Psoas muscle (tissue), 8 donors: ENCODE measurements around the gene NPAS4. TPM values are rescaled to one million over a fixed set of nuclear protein-coding genes. Genes with fewer than 3 reads are reported as not detected.
"Not testable (repeated sequence)": the region's sequence is repeated elsewhere in the genome, so short reads cannot be mapped to it uniquely, and the experiment has no call there.

ENCODE experiments used
- ATAC-seq, 4 donors: fragments of 200-7000 bp; cut with Tn5 transposase; one replicate each; pipeline ENCODE4 v1.9.1; 2020; ENCODE audit warnings: moderate library complexity in 3 of 4, mild to moderate bottlenecking in 2 of 4
- DNase-seq, 2 donors: peaks; one replicate each; pipeline ENCODE4 v3.0.0-alpha.2; 2020
- H3K27ac ChIP-seq: fragments of 200-600 bp; one replicate; pipeline ENCODE4 v1.8.0; 2022
- H3K27me3 ChIP-seq, 3 donors: fragments of 200-600 bp in 1 of 3; one replicate each; pipeline versions ENCODE4 v1.6.1 to v1.8.0; 2013 to 2022; ENCODE audit warnings: low read length in 2 of 3, mild to moderate bottlenecking in 2 of 3, moderate library complexity in 1 of 3; ENCODE audit not compliant: insufficient read depth in 3 of 3
- H3K36me3 ChIP-seq, 2 donors: fragments of 200-600 bp in 1 of 2; one replicate each; pipeline versions ENCODE4 v1.6.1 to v1.8.0; 2013 to 2022; ENCODE audit warnings: low read depth in 1 of 2, mild to moderate bottlenecking in 1 of 2, moderate library complexity in 1 of 2; ENCODE audit not compliant: insufficient read depth in 1 of 2
- H3K4me1 ChIP-seq: fragments of 200-600 bp; one replicate; pipeline ENCODE4 v1.8.0; 2022
- H3K4me3 ChIP-seq: fragments of 200-600 bp; one replicate; pipeline ENCODE4 v1.8.0; 2022; ENCODE audit warnings: mild to moderate bottlenecking
- H3K9me3 ChIP-seq: fragments of 200-600 bp; one replicate; pipeline ENCODE4 v1.8.0; 2022
- CTCF ChIP-seq: fragments of 200-600 bp; IDR thresholded peaks from one replicate; pipeline ENCODE4 v1.8.0; 2022; ENCODE audit warnings: antibody characterized with exemption
- WGBS, 3 donors: extraction: QIAGEN DNeasy Blood & Tissue Kit; methylation state at CpG; one replicate each; pipeline versions ENCODE4 v1.1.6 to v1.1.7; 2013; 5-methylcytosine and 5-hydroxymethylcytosine counted together
- intact Hi-C, 2 donors: fragments of 100-400 bp; cut with DNase I; formaldehyde crosslinking; loops; one replicate each; pipeline versions ENCODE4 v1.11.0 to v1.14.2; 2022
- polyA plus RNA-seq, 3 donors: library from polyadenylated mRNA; stranded (reverse); fragments of 200-250 nt; gene quantifications; one replicate each; pipeline ENCODE4 v1.2.3, GENCODE V29; 2013
- total RNA-seq, 4 donors: library from RNA; stranded (reverse); fragmentation: NEBNext Ultra II Directional in 2 of 4; extraction: Animal tissue kit (Norgen Biotek cat#: 25700) in 2 of 4; gene quantifications; one replicate each; pipeline versions ENCODE4 v1.2.1 to v1.2.4, GENCODE V29; 2021 to 2023
- donor health status: healthy with polysubstance abuse.
- donor health status: DM: no; HTN: no; CAD: no; lungs with moderate emphysema.
- donor health status: Bipolar disorder and iron deficiency.
- donor health status: healthy.
- donor health status: DM: yes; HTN: yes; CAD: no.
- donor health status: DM: no; HTN: no; CAD: no.
- donor health status: DM: no; HTN: no; CAD: no.
- donor health status: DM: yes; HTN: yes; CAD: no.

NPAS4 gene
- total and polyA plus RNA-seq, 7 donors, result 0.05 TPM; not detected in 6

- ATAC-seq (peak; percentile 73 to 90 (median 84)), DNase-seq (peak; percentile 62 to 82)
- no peaks in the 10 kb centered on the region for H3K27me3 ChIP-seq
- peak; percentile 70 for TF ChIP-seq CTCF
- intact Hi-C loops, result loop anchor here in 1 of 2 donors (1.0 kb wide), 1 partner anchor 23 kb away; no protein-coding TSS in a partner anchor
- no peak overlapping the region for H3K27ac ChIP-seq
- H3K36me3 ChIP-seq, result peaks cover 0 to 25% of the 10 kb centered on the region in 2 donors
- no peaks in the 10 kb centered on the region for H3K4me1 ChIP-seq
- no peak overlapping the region for H3K4me3 ChIP-seq
- WGBS, 3 donors, result 30 to 38% (median 31%) methylated on average over 9 of the region's 9 CpGs
- H3K9me3 ChIP-seq, result no peaks in the 10 kb centered on the region
These were observed 9.3 kb downstream of the NPAS4 start for GRCh38 chr11:66429983-66430602.

DNA sequence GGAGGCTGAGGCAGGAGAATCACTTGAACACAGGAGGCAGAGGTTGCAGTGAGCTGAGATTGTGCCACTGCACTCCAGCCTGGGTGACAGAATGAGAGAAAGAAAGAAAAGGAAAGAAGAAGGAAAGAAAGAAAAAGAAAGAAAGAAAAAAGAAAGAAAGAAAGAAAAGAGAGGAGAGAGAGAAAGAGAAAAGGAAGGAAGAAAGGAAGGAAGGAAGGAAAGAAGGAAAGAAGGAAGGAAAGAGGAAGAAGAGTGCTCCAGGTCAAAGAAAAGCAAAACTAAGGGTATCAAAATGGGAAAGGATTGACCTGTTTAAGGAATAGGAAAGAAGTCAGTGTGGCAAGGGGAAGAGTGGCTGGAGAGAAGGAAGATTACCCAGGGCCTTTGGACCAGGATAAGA, 10.5 kb downstream of the NPAS4 start:
- intact Hi-C loops, H3K27ac ChIP-seq, H3K4me1 ChIP-seq, H3K4me3 ChIP-seq, H3K9me3 ChIP-seq, ATAC-seq, DNase-seq, H3K27me3 ChIP-seq: not testable (repeated sequence)
- H3K36me3 ChIP-seq, result peaks cover 9 to 37% of the 10 kb centered on the region in 2 donors

DNA sequence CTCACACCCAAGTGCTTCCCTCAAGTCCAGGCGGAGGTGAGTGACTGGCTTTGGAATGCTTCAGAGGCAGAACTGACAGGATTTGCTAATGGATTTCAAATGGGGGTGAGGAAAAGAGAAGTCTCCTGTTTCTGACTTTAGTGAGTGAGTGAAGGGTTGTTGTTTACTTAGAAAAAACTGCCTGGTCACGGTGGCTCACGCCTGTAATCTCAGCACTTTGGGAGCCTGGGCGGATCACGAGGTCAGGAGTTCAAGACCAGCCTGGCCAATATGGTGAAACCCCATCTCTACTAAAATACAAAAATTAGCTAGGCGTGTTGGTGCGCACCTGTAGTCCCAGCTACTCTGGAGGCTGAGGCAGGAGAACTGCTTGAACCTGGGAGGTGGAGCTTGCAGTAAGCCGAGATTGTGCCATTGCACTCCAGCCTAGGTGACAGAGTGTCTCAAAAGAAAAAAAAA, 11.1 kb downstream of the NPAS4 start:
- WGBS, 3 donors, result 82 to 87% (median 82%) methylated on average over 8 of the region's 8 CpGs
- ATAC-seq, H3K27me3 ChIP-seq, H3K4me3 ChIP-seq, DNase-seq, H3K4me1 ChIP-seq, intact Hi-C loops, H3K9me3 ChIP-seq, H3K27ac ChIP-seq: not testable (repeated sequence)
- peaks cover 9 to 43% of the 10 kb centered on the region in 2 donors for H3K36me3 ChIP-seq

GRCh38 chr11:66432597-66432996, 11.8 kb downstream of the NPAS4 start:
- H3K27me3 ChIP-seq, result no peaks in the 10 kb centered on the region
- no peak for TF ChIP-seq CTCF
- ATAC-seq (no peak), DNase-seq (no peak)
- 90 to 93% (median 91%) methylated on average over 7 of the region's 7 CpGs for WGBS, 3 donors
- no peaks in the 10 kb centered on the region for H3K9me3 ChIP-seq
- no peak overlapping the region for H3K27ac ChIP-seq
- H3K36me3 ChIP-seq, result peaks cover 9 to 47% of the 10 kb centered on the region in 2 donors
- H3K4me3 ChIP-seq, result no peak overlapping the region
- intact Hi-C loops, result no loop called here
- peaks cover 3% of the 10 kb centered on the region for H3K4me1 ChIP-seq

- intact Hi-C loops, result loop anchor here in 1 of 2 donors (1.0 kb wide), 1 partner anchor 42 kb away; the partner anchor contains the start of gene DPP3
- 5 to 10% (median 5%) methylated on average over 10 to 12 of the region's 12 CpGs for WGBS, 3 donors
- peak overlapping the region; percentile 97 for H3K4me3 ChIP-seq
- peak overlapping the region; percentile 89 for H3K27ac ChIP-seq
- DNase-seq (no peak), ATAC-seq (no peak)
- H3K27me3 ChIP-seq, result no peaks in the 10 kb centered on the region
- no peak for TF ChIP-seq CTCF
- H3K4me1 ChIP-seq, result peaks cover 8% of the 10 kb centered on the region
- H3K9me3 ChIP-seq, result no peaks in the 10 kb centered on the region
- peaks cover 9 to 41% of the 10 kb centered on the region in 2 donors for H3K36me3 ChIP-seq
These were observed 17.2 kb downstream of the NPAS4 start for GRCh38 chr11:66437979-66438503.
